ENCODE results near the gene GPC5. TPM values are rescaled to one million over a fixed set of nuclear protein-coding genes. Genes with fewer than 3 reads are reported as not detected.

Gene GPC5
- total and polyA plus RNA-seq, 2 donors = 0.06 to 5.0 TPM

DNA sequence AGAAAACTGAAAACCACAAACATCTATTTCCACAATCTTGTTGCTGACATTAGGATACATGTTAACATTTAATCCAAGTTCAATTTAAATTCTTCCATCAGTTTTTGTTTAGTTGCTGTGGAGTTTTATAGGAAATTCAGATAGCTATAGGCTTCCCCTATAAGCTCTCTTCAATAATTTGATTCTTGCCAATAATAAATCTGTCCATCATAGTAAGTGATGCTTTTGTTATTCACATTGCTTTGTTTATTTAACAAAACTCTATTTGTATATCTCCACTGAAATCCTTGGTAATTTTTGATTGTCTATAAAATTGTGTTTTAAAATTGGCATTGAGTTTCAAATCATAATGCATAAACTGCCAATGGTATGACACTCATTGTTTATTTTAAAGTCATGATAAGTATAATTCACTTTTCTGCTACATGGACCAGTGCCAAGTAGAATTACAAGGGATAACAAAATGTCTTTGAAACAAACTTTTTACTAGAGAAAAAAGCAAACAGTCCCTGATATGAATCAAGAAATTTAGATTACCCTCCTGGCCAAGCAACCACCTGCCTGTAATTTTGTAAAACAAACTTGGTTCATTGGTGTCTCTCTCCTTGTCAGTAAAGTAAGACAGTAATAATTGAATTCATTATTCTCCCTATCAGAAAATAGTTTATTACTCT is 1250.9 kb downstream of the GPC5 start:
- H3K36me3 ChIP-seq (ENCODE audit: insufficient read depth) = no peaks in the 10 kb centered on the region
- H3K27ac ChIP-seq (ENCODE audit: low read depth) = no peak overlapping the region
- H3K4me3 ChIP-seq (ENCODE audit: low read depth, low read length) = no peak overlapping the region
- no peaks in the 10 kb centered on the region for H3K4me1 ChIP-seq (ENCODE audit: insufficient read depth)
- no peak for DNase-seq (ENCODE audit: extremely low spot score)

DNA sequence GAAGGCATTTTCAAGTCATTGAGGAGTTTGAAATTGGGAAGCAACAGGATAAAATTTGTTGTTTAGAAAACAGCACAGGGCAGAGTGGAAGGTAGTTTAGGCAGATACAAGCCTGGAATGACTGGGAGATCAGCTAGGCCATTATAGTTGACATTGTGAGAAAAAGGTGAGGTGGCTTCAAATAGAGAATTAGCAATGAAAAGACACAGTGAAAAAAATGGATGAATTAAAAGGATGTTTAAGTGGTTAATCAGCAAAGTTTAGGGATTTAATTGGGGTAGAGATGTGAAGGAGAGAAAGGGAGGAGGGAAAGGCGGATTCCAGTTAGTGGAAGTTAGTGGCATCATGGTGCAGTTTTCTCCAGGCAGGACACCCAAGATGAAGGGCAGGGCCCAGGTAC is 1257.7 kb downstream of the GPC5 start:
- Histone ChIP-seq H3K4me1 (ENCODE audit: insufficient read depth) (no peaks in the 10 kb centered on the region), H3K27ac (ENCODE audit: low read depth) (no peak overlapping the region), H3K4me3 (ENCODE audit: low read depth, low read length) (no peak overlapping the region), H3K36me3 (ENCODE audit: insufficient read depth) (no peaks in the 10 kb centered on the region)
- WGBS = 100% methylated on average over 1 of the region's 1 CpG
- DNase-seq (ENCODE audit: extremely low spot score) = no peak

DNA sequence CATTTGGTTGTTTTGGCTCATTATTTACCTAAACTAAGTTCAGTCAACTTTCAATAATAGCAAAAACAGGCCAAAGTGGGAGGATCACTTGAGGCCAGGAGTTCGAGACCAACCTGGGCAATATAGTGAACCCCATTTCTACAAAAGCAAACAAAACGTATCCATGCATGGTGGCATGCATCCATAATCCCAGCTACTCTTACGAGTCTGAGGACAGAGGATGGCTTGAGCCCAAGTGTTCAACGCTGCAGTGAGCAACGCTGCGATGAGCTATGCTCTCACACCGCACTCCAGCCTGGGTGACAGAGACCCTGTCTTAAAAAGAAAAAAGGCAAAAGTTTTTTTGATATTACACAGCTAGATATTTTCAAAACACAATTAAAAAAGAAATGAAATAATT is 1258.2 kb downstream of the GPC5 start:
- DNase-seq (ENCODE audit: extremely low spot score) = no peak
- Histone ChIP-seq H3K27ac (ENCODE audit: low read depth) (no peak overlapping the region), H3K4me1 (ENCODE audit: insufficient read depth) (no peaks in the 10 kb centered on the region), H3K36me3 (ENCODE audit: insufficient read depth) (no peaks in the 10 kb centered on the region), H3K4me3 (ENCODE audit: low read depth, low read length) (no peak overlapping the region)
- whole genome bisulfite sequencing = 73% methylated on average over 7 of the region's 7 CpGs

DNA sequence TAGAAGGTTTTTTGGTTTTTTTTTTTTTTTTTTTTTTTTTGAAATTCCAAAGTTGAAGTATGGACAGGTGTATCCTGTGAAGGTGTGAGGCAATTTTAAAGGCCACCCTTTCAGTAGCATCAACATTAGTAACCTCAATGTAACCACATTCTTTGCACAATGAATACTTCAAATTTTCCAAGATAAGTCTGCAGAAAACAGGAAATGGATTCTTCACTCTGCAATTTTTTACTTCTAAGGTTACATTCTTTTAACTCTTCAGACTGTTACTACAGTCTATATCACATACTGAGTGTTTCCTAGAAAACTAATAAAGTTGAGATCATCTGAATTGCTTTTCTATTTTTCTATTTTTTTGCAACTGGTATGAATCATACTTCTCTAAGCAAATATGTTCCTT is 1259.1 kb downstream of the GPC5 start:
- Histone ChIP-seq H3K4me3 (ENCODE audit: low read depth, low read length) (no peak overlapping the region), H3K4me1 (ENCODE audit: insufficient read depth) (no peaks in the 10 kb centered on the region), H3K27ac (ENCODE audit: low read depth) (no peak overlapping the region), H3K36me3 (ENCODE audit: insufficient read depth) (no peaks in the 10 kb centered on the region)
- no peak for DNase-seq (ENCODE audit: extremely low spot score)

DNA sequence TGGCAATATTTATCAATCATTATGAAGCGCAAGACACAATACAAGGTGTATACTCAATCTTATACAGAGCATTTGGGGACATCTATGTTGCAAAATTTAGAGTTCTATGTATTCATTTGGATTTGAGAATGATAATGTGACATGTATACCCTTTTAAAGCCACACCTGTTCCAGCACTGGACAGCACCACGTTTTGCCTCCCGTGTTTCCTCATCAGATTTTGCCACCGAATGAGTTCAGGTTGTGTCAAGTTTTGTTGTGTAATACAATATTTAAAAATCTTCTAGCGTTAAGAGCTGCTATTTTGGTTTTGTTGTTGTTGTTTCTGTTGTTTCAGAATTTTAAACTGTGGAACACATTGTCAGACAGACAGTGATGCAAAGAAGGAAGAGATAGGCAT is 1259.9 kb downstream of the GPC5 start:
- Histone ChIP-seq H3K4me3 (ENCODE audit: low read depth, low read length) (no peak overlapping the region), H3K27ac (ENCODE audit: low read depth) (no peak overlapping the region), H3K36me3 (ENCODE audit: insufficient read depth) (no peaks in the 10 kb centered on the region), H3K4me1 (ENCODE audit: insufficient read depth) (no peaks in the 10 kb centered on the region)
- 87% methylated on average over 5 of the region's 5 CpGs for WGBS
- no peak for DNase-seq (ENCODE audit: extremely low spot score)

DNA sequence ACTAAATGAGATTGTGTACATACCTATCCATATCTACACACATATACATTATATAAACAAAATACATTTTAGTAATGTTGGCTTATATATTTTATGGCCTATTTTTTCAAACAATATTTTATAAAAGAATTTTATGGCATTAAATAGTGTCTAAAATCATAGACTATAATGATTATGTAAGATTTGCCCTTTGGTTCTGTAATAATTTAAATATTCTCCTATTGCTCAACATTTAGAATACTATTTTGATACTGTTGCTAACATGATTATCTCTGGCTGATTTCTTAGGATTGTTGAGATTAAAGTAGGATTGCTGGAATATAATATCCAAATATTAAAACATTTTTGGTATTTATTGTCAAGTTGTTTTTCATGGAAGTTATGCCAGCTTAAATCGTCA is 1263.0 kb downstream of the GPC5 start:
- Histone ChIP-seq H3K36me3 (ENCODE audit: insufficient read depth) (no peaks in the 10 kb centered on the region), H3K4me1 (ENCODE audit: insufficient read depth) (no peaks in the 10 kb centered on the region), H3K27ac (ENCODE audit: low read depth) (no peak overlapping the region), H3K4me3 (ENCODE audit: low read depth, low read length) (no peak overlapping the region)
- 58% methylated on average over 1 of the region's 1 CpG for WGBS
- no peak for DNase-seq (ENCODE audit: extremely low spot score)

DNA sequence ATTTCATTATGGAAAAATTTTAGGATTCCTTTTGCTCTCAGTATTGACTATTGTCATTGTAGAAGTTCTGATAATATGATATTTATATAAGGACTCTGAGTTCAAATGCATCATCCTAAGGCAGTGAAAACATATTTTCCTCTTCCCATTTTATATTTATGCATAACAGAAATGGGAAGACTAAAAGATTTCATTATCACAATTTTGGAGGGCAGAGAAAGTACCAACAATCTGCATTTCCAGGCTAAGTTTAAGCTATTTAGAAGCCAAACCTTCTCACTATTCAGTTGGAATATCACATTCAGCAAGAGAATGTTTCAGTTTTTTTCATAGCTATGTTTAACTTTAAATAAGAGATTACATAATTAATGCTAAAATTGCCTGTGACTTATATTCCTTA is 1269.7 kb downstream of the GPC5 start:
- H3K36me3 ChIP-seq (ENCODE audit: insufficient read depth) = no peaks in the 10 kb centered on the region
- no peaks in the 10 kb centered on the region for H3K4me1 ChIP-seq (ENCODE audit: insufficient read depth)
- H3K27ac ChIP-seq (ENCODE audit: low read depth) = no peak overlapping the region
- H3K4me3 ChIP-seq (ENCODE audit: low read depth, low read length) = no peak overlapping the region
- DNase-seq (ENCODE audit: extremely low spot score) = no peak

DNA sequence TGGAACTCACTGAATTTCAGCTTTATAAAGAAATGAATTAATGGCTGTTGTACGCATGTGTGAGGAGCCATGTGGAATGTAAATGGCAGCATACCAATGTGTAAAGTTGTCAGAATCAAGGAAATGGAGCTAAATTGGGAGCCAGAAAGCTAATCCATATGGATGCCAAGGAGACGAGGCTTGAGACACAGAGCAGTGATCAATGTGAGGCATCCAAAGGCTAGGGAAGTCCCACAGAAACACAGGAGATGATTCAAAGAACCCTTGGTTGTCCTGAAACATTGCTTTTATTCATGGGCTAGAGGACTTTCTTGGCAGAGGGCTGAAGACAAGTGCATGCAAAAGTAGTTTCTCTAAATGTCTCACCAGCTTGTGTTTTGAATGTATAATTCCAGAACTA is 1271.7 kb downstream of the GPC5 start:
- H3K4me3 ChIP-seq (ENCODE audit: low read depth, low read length) = no peak overlapping the region
- no peak for DNase-seq (ENCODE audit: extremely low spot score)
- 89% methylated on average over 2 of the region's 2 CpGs for WGBS
- H3K27ac ChIP-seq (ENCODE audit: low read depth) = no peak overlapping the region
- H3K36me3 ChIP-seq (ENCODE audit: insufficient read depth) = no peaks in the 10 kb centered on the region
- H3K4me1 ChIP-seq (ENCODE audit: insufficient read depth) = no peaks in the 10 kb centered on the region

DNA sequence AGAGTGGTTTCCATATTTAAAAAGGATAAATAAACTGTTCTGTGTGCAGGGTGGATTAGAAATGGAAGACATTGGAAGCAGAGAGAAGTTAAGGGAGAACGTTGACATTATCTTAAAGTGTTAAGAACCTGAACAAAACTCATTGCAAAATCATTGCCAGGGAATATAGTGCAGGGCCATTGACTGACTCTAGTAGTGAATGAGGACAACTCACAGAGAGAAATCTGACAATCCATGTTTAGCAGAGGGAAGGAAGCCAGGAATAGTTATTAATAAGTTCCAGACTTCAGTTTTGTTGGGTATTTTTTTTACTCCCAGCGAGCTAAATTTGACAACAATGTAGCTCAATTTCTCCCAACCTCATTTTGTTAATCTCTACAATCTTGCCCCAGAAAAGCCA is 1273.4 kb downstream of the GPC5 start:
- H3K4me3 ChIP-seq (ENCODE audit: low read depth, low read length) = no peak overlapping the region
- no peaks in the 10 kb centered on the region for H3K4me1 ChIP-seq (ENCODE audit: insufficient read depth)
- WGBS = 72% methylated on average over 2 of the region's 2 CpGs
- H3K27ac ChIP-seq (ENCODE audit: low read depth) = no peak overlapping the region
- H3K36me3 ChIP-seq (ENCODE audit: insufficient read depth) = no peaks in the 10 kb centered on the region
- no peak for DNase-seq (ENCODE audit: extremely low spot score)

DNA sequence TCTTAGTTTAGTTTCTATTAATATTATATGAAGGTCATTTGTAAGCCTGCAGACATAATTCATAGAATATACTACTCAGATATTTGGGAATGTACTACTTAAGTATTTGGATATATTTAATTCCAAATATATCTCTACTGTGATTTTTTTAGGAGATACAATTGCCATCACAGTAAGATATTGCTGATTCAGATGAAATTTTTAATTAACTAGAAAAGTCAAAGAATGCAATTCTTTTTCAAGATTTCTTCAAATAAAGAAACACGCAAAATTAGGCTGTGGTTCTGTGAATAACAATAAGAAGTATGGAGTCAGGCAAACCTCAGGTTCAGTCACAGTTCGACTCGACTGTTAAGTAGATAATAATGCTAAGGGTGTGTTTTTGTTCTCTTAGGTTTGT is 1277.8 kb downstream of the GPC5 start:
- Histone ChIP-seq H3K4me3 (ENCODE audit: low read depth, low read length) (no peak overlapping the region), H3K36me3 (ENCODE audit: insufficient read depth) (no peaks in the 10 kb centered on the region), H3K27ac (ENCODE audit: low read depth) (no peak overlapping the region), H3K4me1 (ENCODE audit: insufficient read depth) (no peaks in the 10 kb centered on the region)
- no peak for DNase-seq (ENCODE audit: extremely low spot score)
- WGBS = 92% methylated on average over 3 of the region's 3 CpGs

DNA sequence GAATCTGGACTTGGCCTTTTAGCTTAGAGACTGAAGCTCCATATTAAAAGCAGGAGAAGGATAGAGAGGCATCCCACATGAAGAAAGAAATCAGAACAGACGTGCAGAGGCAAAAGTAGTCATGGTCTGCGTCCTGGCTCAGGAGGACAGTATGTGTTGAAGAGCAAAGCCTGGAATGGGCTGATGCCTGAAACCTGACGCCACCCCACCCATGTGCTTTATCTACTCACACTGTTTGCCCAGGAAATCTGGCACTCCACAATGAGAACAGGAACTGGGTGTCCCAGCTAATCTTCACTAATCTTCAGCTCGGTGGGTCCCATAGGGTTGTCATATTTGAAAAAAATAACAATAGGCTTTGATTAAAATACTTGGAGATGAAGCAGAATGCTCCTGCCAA is 1279.2 kb downstream of the GPC5 start:
- no peak for DNase-seq (ENCODE audit: extremely low spot score)
- Histone ChIP-seq H3K27ac (ENCODE audit: low read depth) (no peak overlapping the region), H3K4me1 (ENCODE audit: insufficient read depth) (no peaks in the 10 kb centered on the region), H3K4me3 (ENCODE audit: low read depth, low read length) (no peak overlapping the region), H3K36me3 (ENCODE audit: insufficient read depth) (no peaks in the 10 kb centered on the region)
- WGBS = 43% methylated on average over 4 of the region's 4 CpGs

DNA sequence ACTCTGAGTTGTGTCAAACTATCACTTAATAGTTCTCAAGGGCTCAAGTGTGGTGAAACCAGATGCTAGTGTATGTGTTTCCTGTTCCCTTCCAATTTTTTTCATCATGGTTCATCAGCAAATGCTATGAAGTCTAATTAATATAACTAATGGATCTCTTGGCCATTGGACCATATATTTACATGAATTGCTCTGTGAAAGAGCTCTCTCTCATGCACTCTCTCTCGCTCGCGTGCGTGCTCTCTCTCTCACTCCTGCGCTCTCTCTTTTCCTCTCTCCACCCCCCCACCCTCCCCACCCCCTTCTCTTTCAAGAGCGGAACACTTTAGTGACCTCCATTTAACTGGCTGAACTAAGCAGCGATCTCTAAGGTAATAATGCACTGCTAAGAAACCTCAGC is 1281.2 kb downstream of the GPC5 start:
- 96% methylated on average over 7 of the region's 7 CpGs for WGBS
- no peak for DNase-seq (ENCODE audit: extremely low spot score)
- Histone ChIP-seq H3K4me3 (ENCODE audit: low read depth, low read length) (no peak overlapping the region), H3K36me3 (ENCODE audit: insufficient read depth) (no peaks in the 10 kb centered on the region), H3K27ac (ENCODE audit: low read depth) (no peak overlapping the region), H3K4me1 (ENCODE audit: insufficient read depth) (no peaks in the 10 kb centered on the region)

DNA sequence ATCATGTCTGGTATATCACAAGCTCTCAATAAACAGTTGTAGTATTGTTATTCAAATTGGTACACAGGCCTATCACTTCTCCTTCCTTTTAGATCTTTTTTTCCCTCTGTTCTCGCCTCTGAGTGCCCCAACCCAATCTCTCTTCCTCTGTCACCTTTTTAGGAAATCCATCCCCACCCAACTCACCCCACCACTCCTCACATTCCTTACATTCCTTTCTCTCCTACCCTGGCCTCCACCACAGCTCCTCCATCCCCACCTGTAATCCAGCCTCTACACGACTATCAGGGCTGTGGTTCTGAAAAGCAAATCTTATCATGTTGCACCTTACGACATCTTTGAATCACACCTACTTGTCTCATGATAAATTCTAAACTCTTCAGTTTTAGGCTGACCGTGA is 1282.8 kb downstream of the GPC5 start:
- no peak overlapping the region for H3K4me3 ChIP-seq (ENCODE audit: low read depth, low read length)
- no peaks in the 10 kb centered on the region for H3K4me1 ChIP-seq (ENCODE audit: insufficient read depth)
- WGBS = 88% methylated on average over 4 of the region's 4 CpGs

DNA sequence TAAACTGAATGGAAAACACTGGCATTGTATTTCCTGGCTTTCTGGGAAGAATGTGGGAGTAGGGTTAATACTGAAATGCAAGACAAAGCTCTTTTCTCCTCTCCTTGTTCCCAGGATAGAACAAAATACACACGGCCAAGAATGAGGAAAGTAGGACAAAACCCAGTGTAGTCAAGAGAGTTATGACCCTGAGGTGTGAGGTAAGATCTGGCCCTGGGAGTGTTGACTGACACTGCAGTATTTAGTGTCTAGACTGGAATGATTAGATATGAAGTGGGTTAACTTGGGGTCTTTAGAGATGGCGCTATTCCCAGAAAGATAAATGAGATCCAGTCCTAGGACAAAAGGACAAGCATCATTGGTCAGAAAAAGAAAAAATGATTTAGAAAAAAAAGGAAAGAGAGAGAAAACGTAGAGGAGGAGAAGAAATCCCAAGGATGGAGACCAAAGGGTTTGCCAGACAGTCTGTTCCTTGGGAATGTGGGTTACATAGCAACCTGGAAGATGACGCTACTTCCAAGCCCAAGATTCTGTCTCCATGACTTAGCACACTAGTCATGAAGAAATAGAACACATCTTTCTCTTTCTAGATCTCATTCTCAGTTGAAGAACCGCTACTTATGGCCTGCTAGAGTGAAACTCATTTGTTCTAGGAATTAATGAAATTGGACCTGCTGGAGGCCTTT is 1284.6 kb downstream of the GPC5 start:
- DNase-seq (ENCODE audit: extremely low spot score) = no peak
- Histone ChIP-seq H3K4me1 (ENCODE audit: insufficient read depth) (no peaks in the 10 kb centered on the region), H3K36me3 (ENCODE audit: insufficient read depth) (no peaks in the 10 kb centered on the region), H3K4me3 (ENCODE audit: low read depth, low read length) (no peak overlapping the region), H3K27ac (ENCODE audit: low read depth) (no peak overlapping the region)
- 60% methylated on average over 5 of the region's 5 CpGs for WGBS

More for the DNA sequence above, 1282.8 kb downstream of the GPC5 start:
- Histone ChIP-seq H3K36me3 (ENCODE audit: insufficient read depth) (no peaks in the 10 kb centered on the region), H3K27ac (ENCODE audit: low read depth) (no peak overlapping the region)
- DNase-seq (ENCODE audit: extremely low spot score) = no peak

DNA sequence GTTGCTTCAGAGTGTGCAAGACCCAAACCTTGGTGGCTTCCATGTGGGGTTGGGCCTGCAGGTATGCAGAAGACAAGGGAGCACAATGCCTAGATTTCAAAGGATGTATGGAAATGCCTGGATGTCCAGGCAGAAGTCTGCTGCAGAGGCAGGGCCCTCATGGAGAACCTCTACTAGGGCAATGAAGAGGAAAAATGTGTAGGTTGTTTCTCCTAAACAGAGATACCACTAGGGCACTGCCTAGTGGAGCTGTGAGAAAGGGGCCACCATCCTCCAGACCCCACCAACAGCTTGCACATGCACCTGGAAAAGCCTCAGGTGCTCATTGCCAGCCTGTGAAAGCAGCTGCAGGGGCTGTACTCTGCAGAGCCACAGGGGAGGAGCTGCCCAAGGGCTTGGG is 1295.6 kb downstream of the GPC5 start:
- no peak overlapping the region for H3K4me3 ChIP-seq (ENCODE audit: low read depth, low read length)
- no peak for DNase-seq (ENCODE audit: extremely low spot score)
- no peaks in the 10 kb centered on the region for H3K4me1 ChIP-seq (ENCODE audit: insufficient read depth)
- no peaks in the 10 kb centered on the region for H3K36me3 ChIP-seq (ENCODE audit: insufficient read depth)
- H3K27ac ChIP-seq (ENCODE audit: low read depth) = no peak overlapping the region
